Bronchial epithelial cell (primary cell): ENCODE results near the gene RAB11FIP4. TPM values are rescaled to one million over a fixed set of nuclear protein-coding genes. Genes with fewer than 3 reads are reported as not detected.

Source experiments
- DNase-seq: peaks from one replicate; pipeline ENCODE4 v3.0.0-alpha.2; 2010; ENCODE audit warnings: low read depth
- FAIRE-seq: peaks from 2 replicates; lab custom pipeline; 2011; peaks lifted over from hg19 to GRCh38; lab: Jason Lieb, UNC
- H3K27me3 ChIP-seq: 2 replicates; pipeline ENCODE4 v1.5.1; 2011; ENCODE audit warnings: low read length; ENCODE audit not compliant: control insufficient read depth, insufficient read depth
- H3K36me3 ChIP-seq: 2 replicates; pipeline ENCODE4 v1.5.1; 2011; ENCODE audit warnings: low read length; ENCODE audit not compliant: control insufficient read depth, insufficient read depth
- H3K4me3 ChIP-seq: 2 replicates; pipeline ENCODE4 v1.5.1; 2011; ENCODE audit warnings: mild to moderate bottlenecking, low read depth, low read length, control low read depth
- CTCF ChIP-seq: IDR thresholded peaks from 2 replicates; pipeline ENCODE4 v1.5.1; 2011; ENCODE audit warnings: mild to moderate bottlenecking, moderate library complexity, low read length, control low read depth, inconsistent platforms; ENCODE audit not compliant: insufficient read depth, severe bottlenecking
- total RNA-seq: library from RNA; depleted of rRNA; stranded (reverse); fragments of >200 nt; gene quantifications from 2 replicates; pipeline ENCODE4 v1.2.1, GENCODE V29; 2014

RAB11FIP4 gene
- total RNA-seq, 1 donor from 2014 or later = 17.6 TPM

GRCh38 chr17:31534223-31534888 lies 142.9 kb downstream of the RAB11FIP4 start:
- peak; percentile 67 for DNase-seq

GRCh38 chr17:31535581-31535981 lies 144.1 kb downstream of the RAB11FIP4 start:
- peaks cover 7% of the 10 kb centered on the region for H3K36me3 ChIP-seq
- no peaks in the 10 kb centered on the region for H3K27me3 ChIP-seq
- no peak for FAIRE-seq
- H3K4me3 ChIP-seq = no peak overlapping the region
- no peak for TF ChIP-seq CTCF
- no peak for DNase-seq

More at GRCh38 chr17:31534223-31534888, 142.9 kb downstream of the RAB11FIP4 start:
- TF ChIP-seq CTCF = no peak
- FAIRE-seq = no peak
- peaks cover 12% of the 10 kb centered on the region for H3K36me3 ChIP-seq
- no peaks in the 10 kb centered on the region for H3K27me3 ChIP-seq
- H3K4me3 ChIP-seq = no peak overlapping the region

- Histone ChIP-seq H3K36me3 (peaks cover 5% of the 10 kb centered on the region), H3K4me3 (no peak overlapping the region), H3K27me3 (no peaks in the 10 kb centered on the region)
- TF ChIP-seq CTCF = no peak
- DNase-seq (no peak), FAIRE-seq (no peak)
Measured at GRCh38 chr17:31536451-31536850, 145.0 kb downstream of the RAB11FIP4 start.

GRCh38 chr17:31537565-31538011 lies 146.1 kb downstream of the RAB11FIP4 start:
- TF ChIP-seq CTCF = no peak
- FAIRE-seq (no peak), DNase-seq (peak; percentile 46)
- Histone ChIP-seq H3K27me3 (no peaks in the 10 kb centered on the region), H3K36me3 (no peaks in the 10 kb centered on the region), H3K4me3 (no peak overlapping the region)

GRCh38 chr17:31538080-31538762 lies 146.7 kb downstream of the RAB11FIP4 start:
- no peak overlapping the region for H3K4me3 ChIP-seq
- no peak for FAIRE-seq
- TF ChIP-seq CTCF = no peak

More at GRCh38 chr17:31538080-31538762, 146.7 kb downstream of the RAB11FIP4 start:
- Histone ChIP-seq H3K27me3 (no peaks in the 10 kb centered on the region), H3K36me3 (no peaks in the 10 kb centered on the region)
- no peak for DNase-seq
